Natural killer cell (primary cell): ENCODE data around the gene FASTK. TPM values are rescaled to one million over a fixed set of nuclear protein-coding genes. Genes with fewer than 3 reads are reported as not detected.

Experiments
- ATAC-seq, 3 donors: fragments of 150-1000 bp in 2 of 3; fragments of 200-7000 bp in 1 of 3; cut with Tn5 transposase; 1 replicate in 1 of 3; 2 replicates in 2 of 3; pipeline ENCODE4 v1.10.0; 2021; ENCODE audit warnings: mild to moderate bottlenecking in 2 of 3, moderate library complexity in 2 of 3
- DNase-seq, 2 donors: peaks; one replicate each; pipeline versions ENCODE4 v3.0.0 to v3.0.0-alpha.2; 2013 to 2021; ENCODE audit warnings: mixed read lengths in 1 of 2
- H3K27ac ChIP-seq: one replicate; pipeline ENCODE4 v1.5.1; 2013; ENCODE audit warnings: mild to moderate bottlenecking, low read length
- H3K27me3 ChIP-seq: one replicate; pipeline ENCODE4 v1.6.1; 2013; ENCODE audit warnings: low read length; ENCODE audit not compliant: control insufficient read depth, insufficient read depth
- H3K36me3 ChIP-seq: one replicate; pipeline ENCODE4 v1.6.1; 2013; ENCODE audit warnings: low read length; ENCODE audit not compliant: control insufficient read depth, insufficient read depth
- H3K4me1 ChIP-seq: one replicate; pipeline ENCODE4 v1.6.1; 2013; ENCODE audit warnings: low read length; ENCODE audit not compliant: control insufficient read depth, insufficient read depth
- H3K4me3 ChIP-seq: one replicate; pipeline ENCODE4 v1.5.1; 2013; ENCODE audit warnings: low read length
- H3K9me3 ChIP-seq: one replicate; pipeline ENCODE4 v1.6.1; 2013; ENCODE audit warnings: low read length; ENCODE audit not compliant: control insufficient read depth, insufficient read depth
- H3K27ac Mint-ChIP-seq, 2 donors: one replicate each; pipeline ENCODE4 v1.8.0; 2022; ENCODE audit warnings: mild to moderate bottlenecking in 2 of 2, mixed read lengths in 2 of 2, moderate library complexity in 1 of 2
- H3K27me3 Mint-ChIP-seq, 2 donors: one replicate each; pipeline ENCODE4 v1.8.0; 2022; ENCODE audit warnings: low read depth in 2 of 2, mixed read lengths in 2 of 2
- H3K36me3 Mint-ChIP-seq: one replicate; pipeline ENCODE4 v1.8.0; 2022; ENCODE audit warnings: mixed read lengths
- H3K4me1 Mint-ChIP-seq, 2 donors: one replicate each; pipeline ENCODE4 v1.8.0; 2022; ENCODE audit warnings: mixed read lengths in 2 of 2
- H3K4me3 Mint-ChIP-seq: one replicate; pipeline ENCODE4 v1.8.0; 2022; ENCODE audit warnings: mild to moderate bottlenecking, moderate library complexity, mixed read lengths
- H3K9me3 Mint-ChIP-seq, 2 donors: one replicate each; pipeline ENCODE4 v1.8.0; 2022; ENCODE audit warnings: mixed read lengths in 2 of 2
- CTCF ChIP-seq: fragments of 200-600 bp; IDR thresholded peaks from one replicate; pipeline ENCODE4 v1.8.0; 2022; ENCODE audit warnings: antibody characterized with exemption
- WGBS: methylation state at CpG from one replicate; pipeline ENCODE4 v1.1.7; 2013; ENCODE audit warnings: missing lambda C conversion rate; ENCODE audit not compliant: insufficient coverage; 5-methylcytosine and 5-hydroxymethylcytosine counted together
- intact Hi-C: fragments of 100-400 bp; cut with micrococcal nuclease; formaldehyde crosslinking; loops from one replicate; pipeline ENCODE4 v1.14.2; 2022
- total RNA-seq, 4 donors: library from RNA; stranded (reverse); fragments of 120-200 nt in 1 of 4; gene quantifications; one replicate each; pipeline versions ENCODE4 v1.2.3 to v1.2.4, GENCODE V29; 2013 to 2022

Gene FASTK
- total RNA-seq, 3 donors from 2014 or later (not counting 1 experiment from before 2014, with no cell fraction given) = 72.8 to 89.4 (median 85.2) TPM

- ATAC-seq (peak in 2 of 3 donors; percentile 1), DNase-seq (peak in 1 of 2 donors; percentile 34)
- Mint-ChIP-seq H3K4me1 (peaks cover 25 to 46% of the 10 kb centered on the region in 2 donors), H3K27ac (peak overlapping the region; percentile 50 to 98), H3K9me3 (no peaks in the 10 kb centered on the region), H3K4me3 (peak overlapping the region; percentile 89), H3K36me3 (no peaks in the 10 kb centered on the region), H3K27me3 (no peaks in the 10 kb centered on the region)
- Histone ChIP-seq H3K4me3 (peak overlapping the region; percentile 78), H3K4me1 (peaks cover 38% of the 10 kb centered on the region), H3K9me3 (no peaks in the 10 kb centered on the region), H3K27me3 (no peaks in the 10 kb centered on the region), H3K36me3 (peaks cover 16% of the 10 kb centered on the region), H3K27ac (peak overlapping the region; percentile 78)
- WGBS = 2% methylated on average over 31 of the region's 31 CpGs
- TF ChIP-seq CTCF = no peak
- intact Hi-C loops = loop anchor here (1.0 to 5.0 kb wide), 3 partner anchors 22 to 262 kb away; partner anchors contain the start of genes ABCB8 and NUB1
Measured at GRCh38 chr7:151080067-151080521, 515 bp downstream of the FASTK start.

GRCh38 chr7:151079199-151079910 lies 1.3 kb downstream of the FASTK start:
- Histone ChIP-seq H3K9me3 (no peaks in the 10 kb centered on the region), H3K27me3 (no peaks in the 10 kb centered on the region), H3K27ac (no peak overlapping the region), H3K36me3 (peaks cover 23% of the 10 kb centered on the region), H3K4me3 (no peak overlapping the region), H3K4me1 (peaks cover 38% of the 10 kb centered on the region)
- no peaks in the 10 kb centered on the region for H3K27me3 Mint-ChIP-seq
- no peak for TF ChIP-seq CTCF
- H3K36me3 Mint-ChIP-seq = no peaks in the 10 kb centered on the region
- DNase-seq (no peak), ATAC-seq (no peak)
- no peaks in the 10 kb centered on the region for H3K9me3 Mint-ChIP-seq
- H3K4me3 Mint-ChIP-seq = peak overlapping the region; percentile 89
- 93% methylated on average over 26 of the region's 27 CpGs for WGBS
- intact Hi-C loops = no loop called here
- peaks cover 19 to 39% of the 10 kb centered on the region in 2 donors for H3K4me1 Mint-ChIP-seq
- H3K27ac Mint-ChIP-seq = peak overlapping the region in 1 of 2 donors; percentile 98

DNA sequence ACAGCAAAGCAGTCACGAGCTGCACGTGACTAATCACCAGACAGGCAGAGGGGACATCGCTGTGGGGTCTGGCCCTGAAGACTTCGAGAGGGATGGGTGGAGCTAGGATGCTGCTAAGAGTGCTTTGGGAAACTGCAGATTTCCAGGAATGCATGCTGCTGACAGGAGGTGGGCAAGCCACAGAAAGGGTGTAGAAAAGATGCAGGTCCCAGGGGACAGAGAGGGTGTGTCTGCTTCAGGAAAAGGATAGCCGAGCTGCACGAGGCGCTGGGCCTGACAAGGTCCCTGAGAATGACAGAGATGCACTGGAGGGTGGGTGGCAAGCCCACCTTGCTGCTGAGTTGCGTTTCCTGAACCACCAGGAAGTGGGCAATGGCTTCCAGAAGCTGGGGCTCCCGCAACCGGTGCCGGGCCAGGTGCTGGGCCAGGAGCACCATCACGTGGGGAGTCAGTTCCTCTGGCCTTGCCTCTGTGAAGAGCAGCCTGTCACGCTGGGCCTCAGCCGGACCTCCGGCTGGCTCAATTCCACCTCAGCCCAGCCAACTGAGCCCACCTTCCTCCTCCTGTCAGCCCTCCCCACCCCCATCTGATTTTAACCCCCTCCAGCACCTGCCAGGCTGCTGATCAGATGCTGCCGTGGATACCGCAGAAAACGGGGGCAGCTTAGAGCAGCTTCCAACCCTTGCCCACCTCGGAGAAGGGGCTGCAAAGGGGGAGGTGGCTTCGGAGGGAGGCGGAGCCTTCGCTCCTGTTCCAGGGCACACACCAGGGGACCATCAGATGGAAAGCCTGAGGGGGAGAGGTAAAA lies 2.2 kb downstream of the FASTK start:
- Mint-ChIP-seq H3K27me3 (no peaks in the 10 kb centered on the region), H3K9me3 (no peaks in the 10 kb centered on the region), H3K27ac (peak overlapping the region; percentile 34 to 45), H3K4me3 (peak overlapping the region; percentile 73), H3K36me3 (no peaks in the 10 kb centered on the region), H3K4me1 (peaks cover 12 to 35% of the 10 kb centered on the region in 2 donors)
- Histone ChIP-seq H3K27ac (no peak overlapping the region), H3K4me1 (peaks cover 31% of the 10 kb centered on the region), H3K27me3 (no peaks in the 10 kb centered on the region), H3K4me3 (no peak overlapping the region), H3K9me3 (no peaks in the 10 kb centered on the region), H3K36me3 (peaks cover 31% of the 10 kb centered on the region)
- DNase-seq (no peak), ATAC-seq (no peak)
- 78% methylated on average over 22 of the region's 22 CpGs for WGBS
- intact Hi-C loops = no loop called here
- TF ChIP-seq CTCF = no peak
